C4-2B (cell line): ENCODE results near the gene ASTN1.

Experiments used
- H3K27ac ChIP-seq: fragments of 450-650 bp; 2 replicates; pipeline ENCODE4 v1.5.1; 2017
- CTCF ChIP-seq: fragments of 450-650 bp; conservative IDR thresholded peaks from 2 replicates; pipeline ENCODE4 v1.5.1; 2017; ENCODE audit warnings: mild to moderate bottlenecking
- ZFX ChIP-seq: fragments of 450-650 bp; IDR thresholded peaks from 2 replicates; pipeline ENCODE4 v1.6.1; 2017

Gene ASTN1

GRCh38 chr1:177020851-177021589 lies 143.5 kb downstream of the ASTN1 start:
- no peak overlapping the region for H3K27ac ChIP-seq
- no peak for TF ChIP-seq ZFX
- no peak for TF ChIP-seq CTCF

GRCh38 chr1:177017287-177017852 lies 147.1 kb downstream of the ASTN1 start:
- no peak overlapping the region for H3K27ac ChIP-seq
- no peak for TF ChIP-seq ZFX

GRCh38 chr1:177014325-177014724 lies 150.2 kb downstream of the ASTN1 start:
- no peak for TF ChIP-seq CTCF
- no peak for TF ChIP-seq ZFX
- no peak overlapping the region for H3K27ac ChIP-seq

- TF ChIP-seq CTCF = no peak
- H3K27ac ChIP-seq = no peak overlapping the region
Observed at GRCh38 chr1:177012342-177012925, 152.1 kb downstream of the ASTN1 start.

- TF ChIP-seq CTCF (no peak), ZFX (no peak)
- no peak overlapping the region for H3K27ac ChIP-seq
Observed at GRCh38 chr1:177011508-177011907, 153.0 kb downstream of the ASTN1 start.

GRCh38 chr1:177010211-177010825 lies 154.2 kb downstream of the ASTN1 start:
- TF ChIP-seq ZFX = no peak
- TF ChIP-seq CTCF = no peak
- no peak overlapping the region for H3K27ac ChIP-seq

GRCh38 chr1:177008653-177009052 lies 155.9 kb downstream of the ASTN1 start:
- TF ChIP-seq ZFX = no peak
- TF ChIP-seq CTCF = no peak
- H3K27ac ChIP-seq = no peak overlapping the region
